ENCODE data around the gene BCAS3.

BCAS3 gene

GRCh38 chr17:61316633-61317032 lies 639.0 kb downstream of the BCAS3 start:
- no peak for DNase-seq (ENCODE audit: low read depth in 2 of 2)

GRCh38 chr17:61317779-61318178 lies 640.1 kb downstream of the BCAS3 start:
- DNase-seq (ENCODE audit: low read depth in 2 of 2) = no peak

GRCh38 chr17:61318684-61319098 lies 641.0 kb downstream of the BCAS3 start:
- DNase-seq (ENCODE audit: low read depth in 2 of 2) = no peak

GRCh38 chr17:61321344-61321743 lies 643.7 kb downstream of the BCAS3 start:
- no peak for DNase-seq (ENCODE audit: low read depth in 2 of 2)

GRCh38 chr17:61322325-61323002 lies 644.8 kb downstream of the BCAS3 start:
- no peak for DNase-seq (ENCODE audit: low read depth in 2 of 2)

GRCh38 chr17:61323003-61323908 lies 645.6 kb downstream of the BCAS3 start:
- no peak for DNase-seq (ENCODE audit: low read depth in 2 of 2)

GRCh38 chr17:61323909-61324868 lies 646.5 kb downstream of the BCAS3 start:
- DNase-seq (ENCODE audit: low read depth in 2 of 2) = no peak

GRCh38 chr17:61324950-61325349 lies 647.3 kb downstream of the BCAS3 start:
- no peak for DNase-seq (ENCODE audit: low read depth in 2 of 2)

- DNase-seq (ENCODE audit: low read depth in 2 of 2) = no peak
Measured at GRCh38 chr17:61325382-61326073, 647.9 kb downstream of the BCAS3 start.

- no peak for DNase-seq (ENCODE audit: low read depth in 2 of 2)
Measured at GRCh38 chr17:61326330-61326729, 648.7 kb downstream of the BCAS3 start.

- no peak for DNase-seq (ENCODE audit: low read depth in 2 of 2)
Measured at GRCh38 chr17:61328351-61328750, 650.7 kb downstream of the BCAS3 start.

GRCh38 chr17:61330174-61331150 lies 652.8 kb downstream of the BCAS3 start:
- DNase-seq (ENCODE audit: low read depth in 2 of 2) = no peak

GRCh38 chr17:61331178-61331577 lies 653.5 kb downstream of the BCAS3 start:
- DNase-seq (ENCODE audit: low read depth in 2 of 2) = no peak

- no peak for DNase-seq (ENCODE audit: low read depth in 2 of 2)
Measured at GRCh38 chr17:61331886-61332285, 654.2 kb downstream of the BCAS3 start.

- DNase-seq (ENCODE audit: low read depth in 2 of 2) = no peak
Measured at GRCh38 chr17:61333136-61333535, 655.5 kb downstream of the BCAS3 start.

- no peak for DNase-seq (ENCODE audit: low read depth in 2 of 2)
Measured at GRCh38 chr17:61334673-61335072, 657.0 kb downstream of the BCAS3 start.

- DNase-seq (ENCODE audit: low read depth in 2 of 2) = no peak
Measured at GRCh38 chr17:61335105-61335844, 657.6 kb downstream of the BCAS3 start.

- DNase-seq (ENCODE audit: low read depth in 2 of 2) = no peak
Measured at GRCh38 chr17:61335845-61336655, 658.4 kb downstream of the BCAS3 start.

Data from stimulated activated CD4-positive, alpha-beta T cell treated with anti-CD3 and anti-CD28 coated beads, Interleukin-15, amount 100 ng/mL, for 48 hours (primary cell).